ENCODE results near the gene ARL2BP. TPM values are rescaled to one million over a fixed set of nuclear protein-coding genes. Genes with fewer than 3 reads are reported as not detected.

The ARL2BP gene
- total and polyA plus RNA-seq, 10 of the 15 experiments (the other 5 are each of a cell fraction or from before 2014, with no cell fraction given): 12.5 to 56.6 (median 29.7) TPM

DNA sequence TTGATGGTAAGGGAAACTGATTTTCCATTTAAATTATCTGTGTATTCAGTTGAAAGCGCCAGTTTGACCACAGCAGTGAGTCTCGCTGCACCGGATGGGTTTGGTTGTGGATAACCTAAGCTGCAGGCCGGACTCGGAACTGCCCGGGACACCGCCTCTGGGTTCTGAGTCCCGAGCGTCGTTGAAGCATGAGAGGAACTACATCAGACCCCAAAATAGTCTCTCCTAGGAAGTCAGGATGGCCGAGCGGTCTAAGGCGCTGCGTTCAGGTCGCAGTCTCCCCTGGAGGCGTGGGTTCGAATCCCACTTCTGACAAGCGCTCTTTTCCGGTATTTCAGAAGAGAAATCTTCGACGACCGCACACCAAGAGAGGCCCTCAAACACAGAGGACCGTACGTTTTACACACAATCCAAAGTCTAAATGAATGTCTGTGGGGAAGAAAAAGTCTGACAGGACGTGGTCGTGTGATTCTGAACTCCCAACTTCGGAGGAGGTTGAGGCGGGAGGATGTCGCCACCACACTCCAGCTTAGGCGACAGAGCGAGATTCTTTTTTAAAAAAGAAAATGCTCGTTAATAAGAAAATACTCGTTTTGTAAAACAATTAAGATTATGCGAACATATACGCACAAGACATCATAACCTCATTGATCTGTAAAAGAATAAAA, 54.8 kb downstream of the ARL2BP start (continued):
- TF ChIP-seq POLR2AphosphoS5 (IDR thresholded peaks at IDR 0.05; ENCODE audit: low read length): no peak
- TF ChIP-seq, protein P1, sequence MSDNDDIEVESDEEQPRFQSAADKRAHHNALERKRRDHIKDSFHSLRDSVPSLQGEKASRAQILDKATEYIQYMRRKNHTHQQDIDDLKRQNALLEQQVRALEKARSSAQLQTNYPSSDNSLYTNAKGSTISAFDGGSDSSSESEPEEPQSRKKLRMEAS (IDR thresholded peaks at IDR 0.05; ENCODE audit: low read depth, low read length): 0 out of 2 replicates have a peak, but pooled peaks have one; percentile 12
- peak; percentile 43; the same call in 1 of the 2 replicates for TF ChIP-seq SPI1 (IDR thresholded peaks at IDR 0.05; ENCODE audit: borderline replicate concordance, insufficient read depth, low read depth, low read length)
- no peak for TF ChIP-seq SUPT20H (IDR thresholded peaks at IDR 0.05; ENCODE audit: borderline replicate concordance, control insufficient read depth, low read depth, low read length)
- no peak for TF ChIP-seq PAX5 (IDR thresholded peaks at IDR 0.05; ENCODE audit: borderline replicate concordance, low read depth, low read length)
- TF ChIP-seq, protein P2, sequence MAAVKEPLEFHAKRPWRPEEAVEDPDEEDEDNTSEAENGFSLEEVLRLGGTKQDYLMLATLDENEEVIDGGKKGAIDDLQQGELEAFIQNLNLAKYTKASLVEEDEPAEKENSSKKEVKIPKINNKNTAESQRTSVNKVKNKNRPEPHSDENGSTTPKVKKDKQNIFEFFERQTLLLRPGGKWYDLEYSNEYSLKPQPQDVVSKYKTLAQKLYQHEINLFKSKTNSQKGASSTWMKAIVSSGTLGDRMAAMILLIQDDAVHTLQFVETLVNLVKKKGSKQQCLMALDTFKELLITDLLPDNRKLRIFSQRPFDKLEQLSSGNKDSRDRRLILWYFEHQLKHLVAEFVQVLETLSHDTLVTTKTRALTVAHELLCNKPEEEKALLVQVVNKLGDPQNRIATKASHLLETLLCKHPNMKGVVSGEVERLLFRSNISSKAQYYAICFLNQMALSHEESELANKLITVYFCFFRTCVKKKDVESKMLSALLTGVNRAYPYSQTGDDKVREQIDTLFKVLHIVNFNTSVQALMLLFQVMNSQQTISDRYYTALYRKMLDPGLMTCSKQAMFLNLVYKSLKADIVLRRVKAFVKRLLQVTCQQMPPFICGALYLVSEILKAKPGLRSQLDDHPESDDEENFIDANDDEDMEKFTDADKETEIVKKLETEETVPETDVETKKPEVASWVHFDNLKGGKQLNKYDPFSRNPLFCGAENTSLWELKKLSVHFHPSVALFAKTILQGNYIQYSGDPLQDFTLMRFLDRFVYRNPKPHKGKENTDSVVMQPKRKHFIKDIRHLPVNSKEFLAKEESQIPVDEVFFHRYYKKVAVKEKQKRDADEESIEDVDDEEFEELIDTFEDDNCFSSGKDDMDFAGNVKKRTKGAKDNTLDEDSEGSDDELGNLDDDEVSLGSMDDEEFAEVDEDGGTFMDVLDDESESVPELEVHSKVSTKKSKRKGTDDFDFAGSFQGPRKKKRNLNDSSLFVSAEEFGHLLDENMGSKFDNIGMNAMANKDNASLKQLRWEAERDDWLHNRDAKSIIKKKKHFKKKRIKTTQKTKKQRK (IDR thresholded peaks at IDR 0.05; ENCODE audit: low read depth, low read length): no peak
- peak; percentile 86 for TF ChIP-seq SMARCA5 (IDR thresholded peaks at IDR 0.05)
- TF ChIP-seq, protein P3, sequence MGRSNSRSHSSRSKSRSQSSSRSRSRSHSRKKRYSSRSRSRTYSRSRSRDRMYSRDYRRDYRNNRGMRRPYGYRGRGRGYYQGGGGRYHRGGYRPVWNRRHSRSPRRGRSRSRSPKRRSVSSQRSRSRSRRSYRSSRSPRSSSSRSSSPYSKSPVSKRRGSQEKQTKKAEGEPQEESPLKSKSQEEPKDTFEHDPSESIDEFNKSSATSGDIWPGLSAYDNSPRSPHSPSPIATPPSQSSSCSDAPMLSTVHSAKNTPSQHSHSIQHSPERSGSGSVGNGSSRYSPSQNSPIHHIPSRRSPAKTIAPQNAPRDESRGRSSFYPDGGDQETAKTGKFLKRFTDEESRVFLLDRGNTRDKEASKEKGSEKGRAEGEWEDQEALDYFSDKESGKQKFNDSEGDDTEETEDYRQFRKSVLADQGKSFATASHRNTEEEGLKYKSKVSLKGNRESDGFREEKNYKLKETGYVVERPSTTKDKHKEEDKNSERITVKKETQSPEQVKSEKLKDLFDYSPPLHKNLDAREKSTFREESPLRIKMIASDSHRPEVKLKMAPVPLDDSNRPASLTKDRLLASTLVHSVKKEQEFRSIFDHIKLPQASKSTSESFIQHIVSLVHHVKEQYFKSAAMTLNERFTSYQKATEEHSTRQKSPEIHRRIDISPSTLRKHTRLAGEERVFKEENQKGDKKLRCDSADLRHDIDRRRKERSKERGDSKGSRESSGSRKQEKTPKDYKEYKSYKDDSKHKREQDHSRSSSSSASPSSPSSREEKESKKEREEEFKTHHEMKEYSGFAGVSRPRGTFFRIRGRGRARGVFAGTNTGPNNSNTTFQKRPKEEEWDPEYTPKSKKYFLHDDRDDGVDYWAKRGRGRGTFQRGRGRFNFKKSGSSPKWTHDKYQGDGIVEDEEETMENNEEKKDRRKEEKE (IDR thresholded peaks at IDR 0.05): no peak
- TF ChIP-seq SMC3 (IDR thresholded peaks at IDR 0.05; ENCODE audit: borderline replicate concordance, low read length): no peak
- TF ChIP-seq ZNF217 (IDR thresholded peaks at IDR 0.05): peak; percentile 90
- TF ChIP-seq SIN3A (IDR thresholded peaks at IDR 0.05; ENCODE audit: low read depth, low read length): 0 out of 2 replicates have a peak, but pooled peaks have one; percentile 30
- no peak for TF ChIP-seq KAT2A (conservative IDR thresholded peaks at IDR 0.05; ENCODE audit: control insufficient read depth, low read depth, low read length)
- no peak for TF ChIP-seq POLR2AphosphoS2 (IDR thresholded peaks at IDR 0.05; ENCODE audit: low read depth, low read length)
- peak in 1 of 2 experiments; percentile 86; a peak in 1 of 4 replicates for TF ChIP-seq EP300 (IDR thresholded peaks at IDR 0.05; ENCODE audit: borderline replicate concordance in 1 of 2, control insufficient read depth in 1 of 2, low read depth in 2 of 2, low read length in 2 of 2)
- no peak for TF ChIP-seq HDGF (IDR thresholded peaks at IDR 0.05)
- TF ChIP-seq, protein P4, sequence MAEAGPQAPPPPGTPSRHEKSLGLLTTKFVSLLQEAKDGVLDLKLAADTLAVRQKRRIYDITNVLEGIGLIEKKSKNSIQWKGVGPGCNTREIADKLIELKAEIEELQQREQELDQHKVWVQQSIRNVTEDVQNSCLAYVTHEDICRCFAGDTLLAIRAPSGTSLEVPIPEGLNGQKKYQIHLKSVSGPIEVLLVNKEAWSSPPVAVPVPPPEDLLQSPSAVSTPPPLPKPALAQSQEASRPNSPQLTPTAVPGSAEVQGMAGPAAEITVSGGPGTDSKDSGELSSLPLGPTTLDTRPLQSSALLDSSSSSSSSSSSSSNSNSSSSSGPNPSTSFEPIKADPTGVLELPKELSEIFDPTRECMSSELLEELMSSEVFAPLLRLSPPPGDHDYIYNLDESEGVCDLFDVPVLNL (IDR thresholded peaks at IDR 0.05; ENCODE audit: low read depth, low read length): no peak
- no peak; the same call in 1 of the 2 replicates for TF ChIP-seq RB1 (IDR thresholded peaks at IDR 0.05; ENCODE audit: borderline replicate concordance)
- TF ChIP-seq RBBP5 (conservative IDR thresholded peaks at IDR 0.05): 0 out of 2 replicates have a peak, but pooled peaks have one; percentile 69
- TF ChIP-seq KLF5 (IDR thresholded peaks at IDR 0.05; ENCODE audit: partially characterized antibody): no peak
- TF ChIP-seq NR2C1 (IDR thresholded peaks at IDR 0.05): no peak
